HG03103 (cell line): ENCODE data around the gene MORF4L2.
"Not testable (repeated sequence)": the region's sequence is repeated elsewhere in the genome, so short reads cannot be mapped to it uniquely, and the experiment has no call there.

Experiments
- ATAC-seq: cut with Tn5 transposase; IDR thresholded peaks from one replicate; pipeline ENCODE4 v1.9.1; 2021; ENCODE audit warnings: low read depth; ENCODE audit not compliant: unreplicated experiment

MORF4L2 gene

DNA sequence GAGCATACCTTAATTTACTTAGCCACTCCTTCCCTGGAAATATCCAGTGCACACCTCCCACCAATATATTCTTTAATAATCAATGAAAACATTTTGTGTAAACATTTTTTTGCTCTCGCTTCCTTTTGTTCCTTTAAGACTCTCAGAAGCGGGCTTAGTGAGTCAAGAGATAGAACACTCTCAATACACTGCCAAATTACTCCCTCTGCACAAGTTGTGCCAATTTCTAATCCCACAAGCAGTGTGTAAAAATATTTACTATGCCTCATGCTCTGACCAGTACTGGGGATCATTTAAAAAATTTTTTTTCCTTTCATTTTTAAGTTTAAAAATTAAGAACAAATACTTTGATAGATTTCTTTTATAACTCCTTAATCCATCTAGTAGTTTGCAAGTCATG is 5.1 kb downstream of the MORF4L2 start:
- no peak for ATAC-seq

DNA sequence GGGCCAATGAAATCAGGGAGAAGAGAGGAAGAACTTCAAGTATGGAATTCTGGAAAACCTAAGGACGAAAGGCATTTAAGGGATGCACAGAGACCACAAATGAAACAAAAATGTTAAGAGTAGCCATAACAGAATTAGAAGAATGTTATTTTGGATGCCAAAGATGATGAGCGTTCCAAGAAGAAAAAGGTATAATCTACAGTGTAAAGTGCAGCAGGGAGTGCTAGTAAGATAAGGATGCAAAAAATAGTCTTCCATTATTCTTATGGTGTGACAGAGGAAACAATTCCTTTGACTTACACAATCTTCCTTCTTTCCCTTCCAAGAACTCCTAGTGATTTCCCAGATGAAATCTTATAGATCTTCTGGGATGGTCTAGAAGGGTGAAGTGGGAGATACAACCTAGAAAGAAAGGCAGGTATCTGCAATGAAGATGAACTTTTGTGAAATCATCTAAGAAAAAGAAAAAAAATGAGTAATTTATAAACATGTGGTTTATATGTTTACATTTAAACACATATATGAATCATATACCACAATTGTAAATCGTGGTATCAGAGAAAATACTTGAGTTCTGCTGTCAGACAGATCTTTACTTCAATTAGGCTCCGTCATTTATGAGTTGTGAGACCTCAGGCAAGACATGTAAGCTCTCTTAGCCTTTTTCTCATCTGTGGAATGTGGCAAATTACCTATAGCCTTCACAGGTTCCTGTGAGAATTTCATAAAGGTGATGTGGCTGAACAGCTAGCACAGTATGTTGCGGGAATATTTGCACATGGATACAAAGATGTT is 8.1 kb downstream of the MORF4L2 start:
- ATAC-seq: no peak

DNA sequence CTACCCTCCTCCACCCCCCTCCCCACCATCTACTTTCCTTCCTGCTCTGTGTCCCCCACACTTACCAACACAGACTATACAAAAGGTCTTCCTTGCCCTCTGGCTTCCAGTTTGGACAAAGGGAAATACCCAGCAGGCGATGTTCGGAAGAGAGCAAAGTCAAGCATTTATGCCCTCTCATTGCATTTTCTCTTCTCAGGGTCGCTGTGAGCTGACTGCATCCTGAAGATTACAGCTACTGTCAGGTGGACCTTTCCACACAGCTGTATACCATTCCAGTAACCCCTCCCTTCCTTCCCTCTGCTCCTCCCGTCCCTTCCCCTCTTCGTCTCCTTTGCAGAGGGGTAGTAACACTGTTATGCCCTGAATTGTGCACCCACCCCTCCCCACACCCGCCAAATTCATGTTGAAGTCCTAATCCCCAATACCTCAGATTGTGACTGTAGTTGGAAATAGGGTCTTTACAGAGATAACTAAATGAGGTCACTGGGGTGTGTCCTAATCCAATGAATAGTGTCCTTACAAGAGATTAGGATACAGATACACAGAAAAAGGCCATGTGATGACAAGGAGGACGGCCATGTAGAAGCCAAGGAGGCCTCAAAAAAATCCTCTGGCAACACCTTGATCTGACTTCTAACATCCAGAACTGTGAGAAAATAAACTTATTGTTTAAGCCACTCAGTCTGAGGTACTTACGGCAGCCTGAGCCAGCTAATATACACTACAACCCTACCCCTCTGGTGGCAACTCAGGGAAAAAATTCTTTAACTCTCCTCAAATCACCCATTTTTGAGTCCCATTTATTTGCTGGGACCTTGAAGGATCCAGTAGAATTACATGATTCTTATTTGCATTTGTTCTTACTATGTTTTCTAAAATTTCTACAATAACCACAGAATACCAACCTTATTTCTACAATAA is 11.7 kb downstream of the MORF4L2 start:
- no peak for ATAC-seq

DNA sequence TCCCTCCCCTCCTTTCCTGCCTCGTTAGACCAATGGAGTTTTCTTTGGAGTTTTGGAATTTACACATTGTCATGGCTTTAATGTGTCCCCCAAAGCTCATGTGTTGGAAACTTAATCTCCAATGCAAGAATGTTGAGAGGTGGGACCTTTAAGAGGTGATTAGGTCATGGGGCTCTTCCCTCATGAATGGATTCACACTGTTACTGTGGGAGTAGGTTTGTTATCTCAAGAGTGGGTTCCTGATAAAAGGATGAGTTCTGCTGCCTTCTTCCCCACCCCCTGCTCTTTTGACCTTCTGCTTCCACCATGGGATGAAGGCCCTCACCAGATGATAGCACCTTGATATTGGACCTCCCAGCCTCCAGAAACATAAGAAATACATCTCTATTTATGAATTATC is 16.8 kb downstream of the MORF4L2 start:
- ATAC-seq: no peak

DNA sequence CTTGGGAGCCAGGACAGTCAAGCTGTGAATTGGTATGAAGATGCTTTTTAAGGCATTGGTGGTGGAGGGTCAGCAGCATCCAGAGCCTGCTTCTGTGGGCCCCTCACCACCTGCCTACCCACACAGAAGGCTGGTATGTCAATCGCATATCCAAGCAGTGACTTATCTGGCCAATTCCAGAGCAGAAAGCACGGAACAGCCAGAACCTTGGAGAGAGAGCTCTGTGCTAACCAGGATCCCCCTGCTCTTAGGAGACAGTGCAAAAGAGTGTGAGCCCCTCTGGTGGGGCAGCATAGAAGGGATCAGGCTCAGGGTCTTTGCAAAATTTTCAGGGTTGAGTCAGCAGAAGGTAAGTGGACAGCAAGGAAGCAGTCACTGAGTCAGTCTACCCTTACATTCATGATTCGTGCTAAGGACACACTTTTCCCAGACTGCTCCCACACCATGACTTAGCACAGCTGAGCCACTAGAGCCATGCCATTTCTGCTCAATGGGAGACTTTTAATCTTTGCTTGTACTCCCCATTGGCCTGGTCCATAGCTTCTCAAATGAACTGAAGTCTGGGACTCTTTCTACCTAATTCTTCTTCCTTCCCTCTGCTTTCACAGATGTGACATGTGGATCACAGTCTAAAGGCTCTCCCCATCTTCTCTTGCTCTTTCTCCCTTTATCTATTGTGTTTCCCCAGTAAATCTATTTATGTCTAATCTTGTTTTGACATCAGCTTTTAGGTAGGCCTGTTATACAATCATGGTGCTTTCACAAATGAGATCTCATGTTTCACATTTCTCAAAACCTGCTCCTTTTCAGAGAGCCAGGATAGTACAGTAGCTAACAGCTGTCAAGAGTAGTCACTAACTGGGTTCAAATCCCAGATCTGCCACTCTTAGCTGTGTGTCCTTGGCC is 20.0 kb downstream of the MORF4L2 start:
- no peak for ATAC-seq

DNA sequence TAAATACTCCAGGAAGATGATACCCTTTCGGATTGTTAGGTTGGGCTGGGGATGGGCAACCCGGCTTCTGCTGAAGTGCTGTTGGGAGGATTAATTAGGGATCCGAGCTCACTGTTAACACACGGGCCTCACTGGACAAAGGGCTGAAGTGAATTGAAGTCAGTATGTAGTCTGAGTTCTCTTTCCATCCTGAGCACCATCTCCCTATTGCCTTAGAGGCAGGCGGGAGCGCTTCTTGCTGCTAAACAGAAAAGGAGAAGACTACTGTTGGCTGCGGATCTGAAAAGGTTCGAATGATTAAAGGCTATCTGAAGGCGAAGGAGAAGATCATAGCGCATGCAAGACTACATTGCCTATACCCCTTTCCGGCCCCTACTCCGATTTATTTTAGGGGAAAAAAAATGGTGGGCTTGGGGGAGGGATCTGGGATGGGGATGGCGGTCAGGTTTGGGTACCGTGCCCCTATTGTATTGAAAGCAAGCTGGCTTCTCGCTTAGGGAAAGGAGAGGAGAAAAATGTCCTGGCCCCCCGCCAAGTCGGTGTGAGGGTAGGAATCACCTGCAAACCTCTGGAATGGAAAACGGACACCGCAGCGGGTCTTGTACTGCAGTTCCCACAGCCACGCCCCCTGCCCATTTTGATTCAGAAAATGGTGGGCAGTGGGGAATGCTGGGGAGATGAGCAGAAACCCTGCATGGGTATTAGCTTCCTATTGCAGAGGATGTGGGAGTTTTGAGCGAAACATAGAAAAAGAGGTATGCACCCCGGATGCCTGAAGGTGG is 22.3 kb downstream of the MORF4L2 start:
- no peak for ATAC-seq

DNA sequence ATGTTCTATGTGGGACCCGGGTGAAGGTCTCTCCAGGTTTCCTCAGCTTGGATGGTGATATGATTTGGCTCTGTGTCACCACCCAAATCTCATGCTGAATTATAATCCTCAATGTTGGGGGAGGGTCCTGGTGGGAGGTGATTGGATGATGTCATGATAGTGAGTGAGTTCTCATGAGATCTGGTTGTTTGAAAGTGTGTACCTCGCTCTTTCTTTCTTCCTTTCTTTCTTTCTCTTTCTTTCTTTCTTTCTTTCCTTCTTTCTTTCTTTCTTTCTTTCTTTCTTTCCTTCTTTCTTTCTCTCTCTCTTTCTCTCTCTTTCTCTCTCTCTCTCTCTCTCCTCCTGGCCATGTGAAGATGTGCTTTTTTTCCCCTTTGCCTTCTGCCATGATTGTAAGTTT is 27.0 kb downstream of the MORF4L2 start:
- not testable (repeated sequence) for ATAC-seq

DNA sequence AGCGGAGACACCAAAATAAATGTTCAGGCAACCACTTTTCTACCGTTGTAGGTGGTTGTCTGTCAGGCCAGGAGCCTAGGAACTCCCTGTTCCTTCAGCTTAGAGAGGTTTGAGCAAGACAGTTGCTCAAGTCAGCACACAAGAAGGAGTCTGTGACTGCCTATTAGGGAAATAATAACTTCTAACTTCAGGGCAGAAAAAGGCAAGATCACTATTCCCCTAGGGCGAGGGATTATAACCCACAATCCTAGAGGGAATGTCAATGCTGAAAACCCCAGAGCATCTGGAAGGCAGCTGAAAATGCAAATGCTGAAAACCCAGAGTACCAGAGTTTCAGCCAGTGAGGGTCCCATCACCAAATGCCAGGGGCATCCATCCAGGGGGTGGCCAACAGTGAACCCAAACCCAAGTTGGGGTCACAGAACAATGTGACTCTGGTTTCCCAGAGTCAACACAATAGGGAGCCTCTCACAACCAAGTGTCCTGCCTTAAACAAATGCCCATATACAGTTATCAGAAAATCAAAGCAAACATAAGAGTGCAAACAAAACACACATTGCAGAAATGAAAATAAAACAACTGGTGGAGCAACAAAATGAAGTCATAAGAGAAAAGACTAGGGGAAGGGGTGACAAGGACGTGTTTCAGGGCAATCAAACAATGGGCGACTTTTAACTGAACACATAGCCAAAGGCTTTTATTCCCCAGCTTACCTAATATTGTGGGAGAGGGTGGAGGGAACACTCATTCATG is 27.6 kb downstream of the MORF4L2 start:
- no peak for ATAC-seq

DNA sequence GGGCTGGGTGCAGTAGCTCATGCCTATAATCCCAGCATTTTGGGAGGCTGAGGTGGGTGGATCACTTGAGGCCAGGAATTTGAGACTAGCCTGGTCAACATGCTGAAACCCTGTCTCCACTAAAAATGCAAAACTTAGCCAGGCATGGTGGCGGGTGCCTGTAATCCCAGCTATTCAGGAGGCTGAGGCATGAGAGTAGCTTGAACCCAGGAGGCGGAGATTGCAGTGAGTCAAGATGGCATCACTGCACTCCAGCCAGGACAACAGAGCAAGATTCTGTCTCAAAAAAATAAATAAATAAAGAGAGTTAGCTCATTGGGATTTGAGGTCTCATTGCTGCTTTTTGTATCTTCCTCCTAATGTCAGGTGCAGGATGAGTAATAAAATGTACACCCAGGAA is 29.4 kb downstream of the MORF4L2 start:
- not testable (repeated sequence) for ATAC-seq

DNA sequence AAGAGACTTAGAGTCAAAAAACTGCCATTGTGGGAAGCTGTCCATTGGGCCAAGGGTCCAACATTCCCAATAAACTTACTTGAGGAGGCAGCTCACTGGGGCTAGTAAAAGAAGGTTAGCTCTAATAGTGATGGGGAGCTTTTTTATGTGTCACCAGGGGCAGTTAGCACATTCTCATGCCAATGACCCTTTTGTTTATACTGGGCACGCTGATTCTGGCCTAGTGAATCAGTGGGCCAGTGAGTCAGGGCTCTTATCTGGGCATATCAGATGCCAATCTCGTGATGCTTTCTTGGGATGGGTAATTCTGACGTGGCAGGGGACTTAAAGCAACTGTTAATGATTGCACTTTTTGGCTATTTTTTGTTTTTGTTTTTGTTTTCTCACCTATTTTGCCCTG is 29.9 kb downstream of the MORF4L2 start:
- ATAC-seq: no peak

DNA sequence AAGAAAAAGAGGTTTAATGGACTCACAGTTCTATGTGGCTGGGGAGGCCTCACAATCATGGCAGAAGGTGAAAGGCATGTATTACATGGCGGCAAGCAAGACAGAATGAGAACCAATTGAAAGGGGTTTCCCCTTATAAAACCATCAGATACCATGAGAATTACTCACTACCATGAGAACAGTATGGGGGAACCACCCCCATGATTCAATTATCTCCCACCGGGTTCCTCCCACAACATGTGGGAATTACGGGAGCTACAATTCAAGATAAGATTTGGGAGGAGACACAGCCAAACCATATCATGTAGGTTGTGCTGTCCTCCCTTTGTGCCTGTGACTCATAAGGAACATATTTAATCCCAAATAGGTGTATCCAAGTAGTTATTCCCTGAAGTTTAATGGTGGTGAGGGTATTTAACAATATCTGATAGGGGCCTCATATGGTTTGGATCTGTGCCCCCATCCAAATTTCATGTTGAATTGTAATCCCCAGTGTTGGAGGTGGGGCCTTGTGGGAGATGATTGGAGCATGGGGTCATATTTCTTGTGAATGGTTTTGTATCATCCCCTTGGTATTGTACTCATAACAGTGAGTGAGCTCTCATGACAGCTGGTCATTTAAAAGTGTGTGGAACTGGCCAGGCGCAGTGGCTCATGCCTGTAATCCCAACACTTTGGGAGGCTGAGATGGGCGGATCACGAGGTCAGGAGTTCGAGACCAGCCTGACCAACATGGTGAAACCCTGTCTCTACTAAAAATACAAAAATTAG is 31.1 kb downstream of the MORF4L2 start:
- not testable (repeated sequence) for ATAC-seq

DNA sequence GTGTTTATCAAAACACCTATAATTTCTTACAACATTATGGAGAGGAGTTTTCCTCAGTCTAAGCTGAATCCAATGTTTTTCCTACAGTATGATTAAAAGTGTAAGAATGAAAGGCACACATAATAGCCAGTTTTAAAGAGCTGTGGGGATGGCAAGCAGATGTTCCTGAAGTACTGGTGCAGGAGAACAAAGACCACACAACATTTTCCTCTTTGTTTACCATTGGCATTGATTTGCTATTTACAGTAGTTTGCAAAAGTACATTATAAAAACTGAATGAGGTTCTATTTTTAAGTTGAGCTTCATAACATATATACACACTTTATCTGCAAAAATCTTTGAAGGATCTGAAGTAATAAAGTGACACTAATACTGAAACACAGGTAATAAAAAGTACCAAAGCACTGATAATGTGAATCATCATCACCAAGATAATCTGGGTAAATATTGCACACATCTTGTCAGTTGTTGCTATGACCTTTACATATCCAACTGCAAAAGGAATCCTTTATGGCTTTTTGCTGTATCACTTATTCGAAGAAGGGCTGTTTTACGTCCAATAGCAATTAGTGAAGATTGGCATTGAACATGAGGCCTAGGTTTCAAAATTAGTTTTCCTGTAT is 35.2 kb downstream of the MORF4L2 start:
- no peak for ATAC-seq

DNA sequence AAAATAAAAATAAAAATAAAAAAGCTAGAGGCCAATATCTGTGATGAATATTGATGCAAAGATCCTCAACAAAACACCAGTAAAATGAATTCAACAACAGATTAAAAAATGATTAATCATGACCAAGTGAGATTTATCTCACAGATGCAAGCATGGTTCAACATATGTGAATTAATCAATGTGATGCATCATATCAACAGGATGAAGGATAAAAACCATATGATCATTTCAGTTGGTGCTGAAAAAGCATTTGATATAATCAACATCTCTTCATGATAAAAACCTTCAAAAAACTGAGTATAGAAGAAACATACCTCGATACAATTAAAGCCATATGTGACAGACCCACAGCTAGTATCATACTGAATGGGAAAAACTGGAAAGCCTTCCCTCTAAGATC is 38.9 kb downstream of the MORF4L2 start:
- no peak for ATAC-seq

DNA sequence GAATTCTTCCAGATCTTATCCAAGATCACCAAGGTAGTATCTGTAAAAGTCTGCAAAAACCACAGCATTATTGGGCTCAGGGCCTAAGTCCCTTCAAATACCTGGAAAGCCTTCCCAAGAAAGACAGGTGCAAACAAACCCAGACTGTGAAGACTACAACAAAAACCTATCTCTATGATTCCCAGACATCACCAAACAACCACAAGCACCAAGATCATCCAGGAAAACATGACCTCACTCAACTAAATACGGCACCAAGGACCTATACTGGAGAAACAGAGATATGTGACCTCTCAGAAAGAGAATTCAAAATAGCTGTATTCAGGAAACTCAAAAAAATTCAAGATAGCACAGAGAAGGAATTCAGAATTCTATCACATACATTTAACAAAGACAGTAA is 42.4 kb downstream of the MORF4L2 start:
- no peak for ATAC-seq

DNA sequence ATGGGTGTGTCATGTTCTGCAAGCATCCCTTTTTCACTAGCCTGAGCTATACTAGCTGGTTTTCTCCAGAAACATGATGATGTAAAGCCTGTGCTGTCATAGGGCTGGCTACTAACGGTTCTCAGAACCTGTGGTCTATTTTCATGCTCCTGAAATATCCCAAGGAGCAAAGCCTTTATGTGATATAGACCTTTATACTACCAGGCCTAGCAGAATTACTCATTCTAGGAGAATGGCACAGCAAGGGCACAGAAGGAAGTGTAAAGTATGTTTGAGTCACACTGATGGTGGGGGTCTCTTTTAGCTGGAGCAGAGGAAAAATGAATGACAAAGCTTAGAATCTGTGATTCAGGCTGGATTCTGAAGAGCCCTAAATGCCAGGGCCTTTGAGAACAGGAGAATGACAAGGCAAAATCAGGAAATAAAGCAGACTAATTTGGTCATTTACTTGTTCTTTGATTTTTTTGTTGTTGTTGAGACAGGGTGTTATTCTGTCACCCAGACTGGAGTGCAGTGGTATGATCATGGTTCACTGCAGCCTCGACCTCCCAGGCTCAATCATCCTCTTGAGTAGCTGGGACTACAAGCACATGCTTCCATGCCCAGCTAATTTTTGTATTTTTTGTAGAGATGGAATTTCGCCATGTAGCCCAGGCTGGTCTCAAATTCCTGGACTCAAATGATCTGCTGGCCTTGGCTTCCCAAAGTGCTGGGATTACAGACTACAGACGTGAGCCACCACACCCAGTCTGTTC is 45.9 kb downstream of the MORF4L2 start:
- ATAC-seq: no peak

DNA sequence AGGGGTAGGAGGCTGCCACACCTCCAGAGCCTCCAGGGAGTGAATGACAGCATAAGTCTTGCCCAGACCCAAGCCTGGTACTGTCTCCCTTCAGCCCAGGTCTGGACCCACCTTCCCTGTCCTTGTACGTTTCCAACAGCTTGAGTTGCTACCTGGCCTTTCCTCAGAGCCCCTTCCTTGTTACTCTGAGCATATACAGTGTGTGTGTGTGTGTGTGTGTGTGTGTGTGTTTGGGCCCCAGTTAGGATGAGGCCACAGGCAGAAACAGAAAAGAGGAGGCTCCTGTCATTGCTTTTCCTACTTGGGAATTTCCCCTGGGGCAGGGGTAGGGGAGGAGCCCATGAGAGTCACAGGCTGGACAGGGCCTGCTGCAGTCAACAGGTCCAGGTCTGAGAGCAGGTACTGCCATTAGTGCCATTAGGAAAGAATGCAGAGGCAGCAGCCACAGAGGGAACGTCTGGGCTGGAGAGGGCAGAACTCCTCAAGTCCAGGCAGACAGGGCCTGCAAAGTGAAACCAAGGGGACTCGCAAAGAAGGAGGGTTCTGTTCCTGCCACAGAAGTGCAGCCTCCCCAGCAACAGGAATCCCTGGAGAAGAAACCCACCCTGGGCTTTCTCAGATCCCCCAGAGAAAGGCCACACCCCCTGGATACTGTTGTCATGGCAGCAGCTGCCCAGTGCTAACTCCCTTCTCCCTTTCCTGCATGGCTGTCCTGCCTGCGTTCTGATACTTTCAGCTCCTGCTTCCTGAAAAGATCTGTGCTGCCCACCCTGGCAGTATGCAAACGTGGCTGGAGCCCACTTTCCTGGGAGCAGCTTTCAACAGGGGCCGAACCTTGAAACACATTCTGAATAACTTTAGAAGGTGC is 47.8 kb downstream of the MORF4L2 start:
- not testable (repeated sequence) for ATAC-seq
